ENCODE results near the gene FUT4. TPM values are rescaled to one million over a fixed set of nuclear protein-coding genes. Genes with fewer than 3 reads are reported as not detected.
A peak's percentile ranks its signal among the peaks of the same experiment; 100 is the strongest.

FUT4 gene
- total RNA-seq, 1 experiment from 2014 or later: 7.7 TPM

GRCh38 chr11:94519478-94520084 is 24.1 kb upstream of the FUT4 start:
- Mint-ChIP-seq H3K36me3 (no peaks in the 10 kb centered on the region), H3K27me3 (ENCODE audit: low read depth) (peaks cover 20% of the 10 kb centered on the region), H3K4me1 (no peaks in the 10 kb centered on the region), H3K9me3 (no peaks in the 10 kb centered on the region), H3K4me3 (no peak overlapping the region), H3K27ac (no peak overlapping the region)
- ChIA-PET CTCF (interaction anchor here (1.0 kb wide), 2 partner anchors 24 to 222 kb away, joined by 3 to 4 read pairs; partner anchors contain the start of gene FUT4), POLR2A (no interaction called here)
- ATAC-seq (no peak), DNase-seq (ENCODE audit: low spot score) (no peak)
- no peak for TF ChIP-seq FOXP1 (CRISPR knock-in tag; IDR thresholded peaks at IDR 0.05; ENCODE audit: borderline replicate concordance)
- 0 out of 2 replicates have a peak, but pooled peaks have one; percentile 24 for TF ChIP-seq CTCF (IDR thresholded peaks at IDR 0.05)

- peak; percentile 96 for ATAC-seq
- ChIA-PET CTCF (interaction anchor here (0.6 to 1.5 kb wide), 19 partner anchors 8 to 626 kb away, joined by 3 to 12 read pairs (median 4); partner anchors contain the start of genes C11orf97, CWC15, FUT4 and KDM4D), POLR2A (interaction anchor here (1.1 kb wide), 1 partner anchor 22 kb away, joined by 3 read pairs; the partner anchor contains the start of gene FUT4)
- Mint-ChIP-seq H3K4me3 (no peak overlapping the region), H3K27ac (no peak overlapping the region), H3K36me3 (no peaks in the 10 kb centered on the region), H3K27me3 (ENCODE audit: low read depth) (peaks cover 11% of the 10 kb centered on the region), H3K9me3 (no peaks in the 10 kb centered on the region), H3K4me1 (no peaks in the 10 kb centered on the region)
- peak; percentile 24; the same call in 1 of the 2 replicates for TF ChIP-seq CTCF (IDR thresholded peaks at IDR 0.05)
- TF ChIP-seq AR (CRISPR knock-in tag; IDR thresholded peaks at IDR 0.05): no peak
- TF ChIP-seq NFYB (CRISPR knock-in tag; conservative IDR thresholded peaks at IDR 0.05; ENCODE audit: low read depth): no peak
- no peak for TF ChIP-seq CDX4 (CRISPR knock-in tag; IDR thresholded peaks at IDR 0.05; ENCODE audit: borderline replicate concordance)
- no peak for TF ChIP-seq TEAD1 (CRISPR knock-in tag; IDR thresholded peaks at IDR 0.05)
- DNase-seq (ENCODE audit: low spot score): no peak
These were observed 22.0 kb upstream of the FUT4 start for GRCh38 chr11:94521684-94522083.

GRCh38 chr11:94524341-94524740 is 19.4 kb upstream of the FUT4 start:
- peaks cover 16% of the 10 kb centered on the region for H3K27me3 Mint-ChIP-seq (ENCODE audit: low read depth)
- no peaks in the 10 kb centered on the region for H3K4me1 Mint-ChIP-seq
- H3K36me3 Mint-ChIP-seq: no peaks in the 10 kb centered on the region
- ChIA-PET POLR2A (interaction anchor here (0.7 kb wide), 1 partner anchor 1770 kb away, joined by 4 read pairs; no protein-coding TSS in a partner anchor), CTCF (interaction anchor here (1.9 kb wide), 1 partner anchor 629 kb away, joined by 5 read pairs; no protein-coding TSS in a partner anchor)
- no peak overlapping the region for H3K4me3 Mint-ChIP-seq
- DNase-seq (ENCODE audit: low spot score): no peak
- ATAC-seq: no peak
- no peaks in the 10 kb centered on the region for H3K9me3 Mint-ChIP-seq
- H3K27ac Mint-ChIP-seq: no peak overlapping the region
- TF ChIP-seq CREM (CRISPR knock-in tag; IDR thresholded peaks at IDR 0.05): no peak
- TF ChIP-seq JUN (CRISPR knock-in tag; IDR thresholded peaks at IDR 0.05): no peak
- TF ChIP-seq NR3C1 (CRISPR knock-in tag; conservative IDR thresholded peaks at IDR 0.05; ENCODE audit: low read depth): no peak
- no peak for TF ChIP-seq AR (CRISPR knock-in tag; IDR thresholded peaks at IDR 0.05)
- no peak for TF ChIP-seq E2F5 (CRISPR knock-in tag; IDR thresholded peaks at IDR 0.05)
- TF ChIP-seq CBFB (CRISPR knock-in tag; IDR thresholded peaks at IDR 0.05; ENCODE audit: low read depth): no peak
- no peak for TF ChIP-seq ZBTB43 (CRISPR knock-in tag; IDR thresholded peaks at IDR 0.05)
- TF ChIP-seq FOXK1 (CRISPR knock-in tag; IDR thresholded peaks at IDR 0.05): no peak
- no peak for TF ChIP-seq ZNF416 (CRISPR knock-in tag; IDR thresholded peaks at IDR 0.05)

All from WTC11 (cell line).